Endothelial cell of umbilical vein (primary cell): Measurements from ENCODE around the gene VAV2. TPM values are rescaled to one million over a fixed set of nuclear protein-coding genes. Genes with fewer than 3 reads are reported as not detected.

Experiments
- BruUV-seq: library from RNA; stranded (reverse); fragments of 400-500 nt; replicated peaks from 2 replicates; lab custom pipeline; 2021; lab: Mats Ljungman, UMichigan
- CTCF ChIA-PET: fragments of 300-600, 350-600 bp; sonication (Branson Sonifier 250); formaldehyde crosslinking; loops from one replicate; lab custom pipeline; 2021; ENCODE audit warnings: antibody characterized with exemption, inconsistent platforms; lab: Charles Lee
- POLR2A ChIA-PET: fragments of 300-600, 350-600 bp; sonication (Branson Sonifier 250); formaldehyde crosslinking; loops from one replicate; lab custom pipeline; 2021; ENCODE audit warnings: antibody characterized with exemption, inconsistent platforms; lab: Charles Lee
- DNase-seq: peaks from one replicate; pipeline ENCODE4 v3.0.0-alpha.2; 2011; ENCODE audit warnings: low read depth, low spot score
- FAIRE-seq: peaks from 2 replicates; lab custom pipeline; 2011; peaks lifted over from hg19 to GRCh38; lab: Jason Lieb, UNC
- H2AFZ ChIP-seq: 2 replicates; pipeline ENCODE4 v1.6.0; 2012; ENCODE audit warnings: low read depth, low read length, control low read depth, inconsistent platforms
- H3K27ac ChIP-seq: 2 replicates; pipeline ENCODE4 v1.5.1; 2011; ENCODE audit warnings: low read depth, mild to moderate bottlenecking, control low read depth, low read length, moderate library complexity; ENCODE audit not compliant: insufficient read depth
- H3K27me3 ChIP-seq, 2 experiments: 2 replicates each; pipeline versions ENCODE4 v1.6.0 to v1.6.1; 2011; ENCODE audit warnings: low read length in 2 of 2, mixed read lengths in 1 of 2; ENCODE audit not compliant: control insufficient read depth in 2 of 2, insufficient read depth in 2 of 2
- H3K36me3 ChIP-seq, 2 experiments: 2 replicates in 1 of 2; 3 replicates in 1 of 2; pipeline ENCODE4 v1.5.1; 2011; ENCODE audit warnings: low read length in 2 of 2, mild to moderate bottlenecking in 1 of 2, moderate library complexity in 1 of 2; ENCODE audit not compliant: control insufficient read depth in 2 of 2, insufficient read depth in 2 of 2; ENCODE audit errors: extremely low read depth in 1 of 2
- H3K4me1 ChIP-seq: 3 replicates; pipeline ENCODE4 v1.5.1; 2011; ENCODE audit warnings: mild to moderate bottlenecking, low read length; ENCODE audit not compliant: control insufficient read depth, insufficient read depth; ENCODE audit errors: extremely low read depth
- H3K4me2 ChIP-seq: 2 replicates; pipeline ENCODE4 v1.6.1; 2011; ENCODE audit warnings: low read length, control low read depth, mixed read lengths; ENCODE audit not compliant: insufficient read depth
- H3K4me3 ChIP-seq, 3 experiments: fragments of 200-600 bp in 1 of 3; sonication (generic), shearing (Covaris generic) in 1 of 3; replicated peaks in 1 of 3; 2 replicates each; pipeline ENCODE4 v1.5.1; 2011 to 2016; ENCODE audit warnings: control low read depth in 3 of 3, low read length in 3 of 3, mild to moderate bottlenecking in 2 of 3, inconsistent platforms in 1 of 3, low read depth in 1 of 3, moderate library complexity in 1 of 3; ENCODE audit not compliant: insufficient read depth in 1 of 3
- H3K79me2 ChIP-seq: 2 replicates; pipeline ENCODE4 v1.6.0; 2012; ENCODE audit warnings: low read length, inconsistent platforms; ENCODE audit not compliant: control insufficient read depth, insufficient read depth
- H3K9ac ChIP-seq: replicated peaks from 2 replicates; pipeline ENCODE3; 2011; ENCODE audit warnings: low read length, control low read depth; ENCODE audit not compliant: insufficient read depth; ENCODE audit errors: extremely low read depth
- H3K9me1 ChIP-seq: replicated peaks from 3 replicates; pipeline ENCODE4 v1.6.0; 2011; ENCODE audit warnings: mild to moderate bottlenecking, low read length; ENCODE audit not compliant: control insufficient read depth, insufficient read depth; ENCODE audit errors: extremely low read depth
- H3K9me3 ChIP-seq: replicated peaks from 2 replicates; pipeline ENCODE4 v1.5.1; 2012; ENCODE audit warnings: low read length, inconsistent platforms; ENCODE audit not compliant: control insufficient read depth, insufficient read depth
- H4K20me1 ChIP-seq: replicated peaks from 2 replicates; pipeline ENCODE3; 2011; ENCODE audit warnings: mild to moderate bottlenecking, low read length; ENCODE audit not compliant: control insufficient read depth, insufficient read depth; ENCODE audit errors: extremely low read depth
- CTCF ChIP-seq, 2 donors: IDR thresholded peaks; 1 replicate in 1 of 2; 2 replicates in 1 of 2; pipeline ENCODE4 v1.5.1; 2011; ENCODE audit warnings: low read length in 2 of 2, mild to moderate bottlenecking in 2 of 2, moderate library complexity in 2 of 2, control low read depth in 1 of 2, inconsistent platforms in 1 of 2, low read depth in 1 of 2; ENCODE audit not compliant: insufficient read depth in 1 of 2; ENCODE audit errors: extremely low read depth in 1 of 2
- EZH2 ChIP-seq: IDR thresholded peaks from 2 replicates; pipeline ENCODE4 v1.6.1; 2012; ENCODE audit warnings: borderline replicate concordance, low read depth, mild to moderate bottlenecking, moderate library complexity, low read length, inconsistent platforms; ENCODE audit not compliant: severe bottlenecking
- FOS ChIP-seq: IDR thresholded peaks from 2 replicates; pipeline ENCODE4 v1.6.1; 2011; ENCODE audit warnings: mild to moderate bottlenecking, low read length, moderate library complexity, borderline replicate concordance; ENCODE audit not compliant: insufficient read depth
- GATA2 ChIP-seq: IDR thresholded peaks from 2 replicates; pipeline ENCODE4 v1.7.0; 2011; ENCODE audit warnings: low read depth, mild to moderate bottlenecking, moderate library complexity, mixed read lengths, low read length; ENCODE audit not compliant: insufficient read length, insufficient read depth
- JUN ChIP-seq: IDR thresholded peaks from 2 replicates; pipeline ENCODE4 v1.6.1; 2011; ENCODE audit warnings: borderline replicate concordance, low read depth; ENCODE audit not compliant: insufficient read length, insufficient read depth
- MYC ChIP-seq: IDR thresholded peaks from one replicate; pipeline ENCODE4 v1.6.1; 2011; ENCODE audit warnings: mild to moderate bottlenecking, low read depth, low read length
- POLR2A ChIP-seq: IDR thresholded peaks from 2 replicates; pipeline ENCODE4 v1.6.1; 2012; ENCODE audit warnings: low read depth, mild to moderate bottlenecking, control low read depth, low read length
- POLR2AphosphoS5 ChIP-seq: IDR thresholded peaks from 2 replicates; pipeline ENCODE4 v1.6.1; 2012; ENCODE audit warnings: low read depth, mild to moderate bottlenecking, control low read depth, low read length, moderate library complexity; ENCODE audit not compliant: insufficient read depth
- dilution Hi-C: fragments of 300-500 bp; cut with MboI; formaldehyde crosslinking; loops from one replicate; pipeline ENCODE4 v1.15.0; 2019; ENCODE audit warnings: low sequenced_read_pairs; ENCODE audit not compliant: extremely low pct_ligation_motif_present
- intact Hi-C: fragments of 100-400 bp; cut with micrococcal nuclease; formaldehyde crosslinking; loops from one replicate; pipeline ENCODE4 v1.10.0; 2022
- polyA plus RNA-seq, 4 experiments: library from polyadenylated mRNA; depleted of rRNA in 3 of 4; stranded (reverse) in 3 of 4; unstranded in 1 of 4; fragments of >200 nt; gene quantifications; 2 replicates each; pipeline versions ENCODE4 v1.2.1 to v1.2.3, GENCODE V29; 2011 to 2012; ENCODE audit warnings: missing spikeins in 1 of 4
- total RNA-seq: library from RNA; stranded (reverse); gene quantifications from 2 replicates; pipeline ENCODE4 v1.2.3, GENCODE V29; 2021
- TF ChIP-seq, protein P1 (sequence below): IDR thresholded peaks from 2 replicates; pipeline ENCODE4 v1.6.1; 2011; ENCODE audit not compliant: insufficient read depth, insufficient read length

Gene VAV2
- total and polyA plus RNA-seq, 2 donors (not counting 3 experiments of a cell fraction or from before 2014, with no cell fraction given) = 10.6 to 30.6 TPM

DNA sequence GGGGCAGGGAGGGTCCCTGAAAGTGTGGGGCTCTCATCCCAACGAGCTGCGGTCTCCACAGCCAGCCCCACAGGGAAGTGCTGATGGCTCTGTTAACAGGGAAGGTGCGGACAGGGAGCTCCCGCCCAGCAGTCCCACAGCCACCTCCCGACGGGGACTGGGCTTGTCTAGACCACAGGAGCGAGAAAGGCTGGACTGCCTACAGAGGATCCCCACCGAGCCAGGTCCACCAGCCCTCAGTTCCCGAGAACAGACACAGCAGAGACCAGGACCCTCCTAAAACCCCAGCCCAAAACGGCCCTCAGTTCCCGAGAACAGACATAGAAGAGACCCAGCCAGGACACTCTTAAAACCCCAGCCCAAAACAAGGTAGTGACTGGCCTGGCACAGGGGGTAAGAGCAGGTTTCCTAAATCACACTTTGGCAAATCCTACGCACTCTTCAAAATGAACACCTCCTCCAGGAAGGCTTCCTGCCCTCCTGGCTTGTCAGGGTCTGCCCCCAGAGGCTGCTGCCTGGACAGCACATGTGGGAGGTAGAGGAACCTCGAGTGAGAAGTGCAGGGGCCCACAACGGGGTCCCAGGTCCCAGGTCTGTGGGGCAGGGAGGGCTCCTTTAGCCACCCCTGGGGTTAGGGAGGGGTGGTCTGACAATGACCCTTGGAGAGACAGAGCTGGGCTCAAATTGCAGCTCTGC is 167.9 kb downstream of the VAV2 start:
- H3K79me2 ChIP-seq = no peaks in the 10 kb centered on the region
- H3K4me3 ChIP-seq = no peak overlapping the region
- H3K9me1 ChIP-seq = no peaks in the 10 kb centered on the region
- TF ChIP-seq POLR2AphosphoS5 (no peak), GATA2 (no peak), JUN (no peak), CTCF (IDR thresholded peaks at IDR 0.05; ENCODE audit: extremely low read depth in 1 of 2, insufficient read depth in 1 of 2, low read depth in 1 of 2, low read length in 2 of 2) (no peak), POLR2A (no peak), FOS (no peak), MYC (no peak), EZH2 (no peak)
- TF ChIP-seq, protein P1, sequence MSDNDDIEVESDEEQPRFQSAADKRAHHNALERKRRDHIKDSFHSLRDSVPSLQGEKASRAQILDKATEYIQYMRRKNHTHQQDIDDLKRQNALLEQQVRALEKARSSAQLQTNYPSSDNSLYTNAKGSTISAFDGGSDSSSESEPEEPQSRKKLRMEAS = no peak
- H3K9ac ChIP-seq = no peak overlapping the region
- no peaks in the 10 kb centered on the region for H3K9me3 ChIP-seq
- no peaks in the 10 kb centered on the region for H4K20me1 ChIP-seq
- no TSS peak for BruUV-seq
- CTCF ChIA-PET = no interaction called here
- no peaks in the 10 kb centered on the region for H3K27me3 ChIP-seq
- DNase-seq (no peak), FAIRE-seq (no peak)
- no peak overlapping the region for H3K4me2 ChIP-seq
- no peaks in the 10 kb centered on the region for H3K36me3 ChIP-seq
- H3K27ac ChIP-seq = no peak overlapping the region
- dilution Hi-C loops (no loop called here), intact Hi-C loops (no loop called here)
- no peak overlapping the region for H2AFZ ChIP-seq
- H3K4me1 ChIP-seq = no peaks in the 10 kb centered on the region
- POLR2A ChIA-PET = no interaction called here
